OCI-LY3 (cell line): ENCODE data around the gene SHC3.

Experiments used
- CTCF ChIP-seq: fragments of 200-600, 300-600 bp; sonication (generic); IDR thresholded peaks from 2 replicates; pipeline ENCODE4 v1.5.1; 2014; ENCODE audit warnings: antibody characterized with exemption, low read length, low read depth
- EZH2phosphoT487 ChIP-seq: fragments of 200-600 bp; shearing (Covaris generic); IDR thresholded peaks from 2 replicates; pipeline ENCODE4 v1.6.1; 2018; ENCODE audit warnings: antibody characterized with exemption, mixed run types, low read depth

- TF ChIP-seq CTCF (no peak), EZH2phosphoT487 (no peak)
These were observed 183.4 kb downstream of the SHC3 start for GRCh38 chr9:88995200-88995577.
